ENCODE results near the gene C1QTNF12. TPM values are rescaled to one million over a fixed set of nuclear protein-coding genes. Genes with fewer than 3 reads are reported as not detected.

Gene C1QTNF12
- total and polyA plus RNA-seq, 2 of the 8 experiments (the other 6 are each of a cell fraction or from before 2014, with no cell fraction given), result 2.1 to 3.7 TPM

- POLR2A ChIA-PET (ENCODE audit: partially characterized antibody), result interaction anchor here (1.2 to 2.3 kb wide), 5 partner anchors 17 to 123 kb away, joined by 3 to 9 read pairs (median 7); partner anchors contain the start of gene UBE2J2
- CTCF ChIA-PET (ENCODE audit: partially characterized antibody), result interaction anchor here (0.6 to 3.4 kb wide), 25 partner anchors 9 to 310 kb away, joined by 3 to 38 read pairs (median 7); partner anchors contain the start of gene SCNN1D
- no peak overlapping the region for H3K27ac ChIP-seq (ENCODE audit: low read depth, low read length)
- TF ChIP-seq TAF7 (optimal IDR thresholded peaks at IDR 0.05; ENCODE audit: borderline replicate concordance, low read depth, low read length), result no peak
- TF ChIP-seq BACH1 (IDR thresholded peaks at IDR 0.05; ENCODE audit: low read length), result peak; percentile 81
- TF ChIP-seq MAFK (IDR thresholded peaks at IDR 0.05; ENCODE audit: low read depth, low read length), result no peak
- no peak for TF ChIP-seq SAP30 (IDR thresholded peaks at IDR 0.05; ENCODE audit: insufficient read depth, insufficient replicate concordance, low read length)
- TF ChIP-seq CBX5 (IDR thresholded peaks at IDR 0.05; ENCODE audit: low read depth, low read length), result no peak
- TF ChIP-seq KDM5A (IDR thresholded peaks at IDR 0.05; ENCODE audit: low read length), result no peak
- TF ChIP-seq SP1 (IDR thresholded peaks at IDR 0.05; ENCODE audit: low read depth, low read length), result no peak
- TF ChIP-seq EZH2 (IDR thresholded peaks at IDR 0.05; ENCODE audit: low read depth, low read length, severe bottlenecking), result no peak
- no peak for TF ChIP-seq PHF8 (conservative IDR thresholded peaks at IDR 0.05; ENCODE audit: low read depth, low read length)
- no peak for TF ChIP-seq POLR2AphosphoS5 (IDR thresholded peaks at IDR 0.05; ENCODE audit: low read depth, low read length)
- TF ChIP-seq SUZ12 (IDR thresholded peaks at IDR 0.05; ENCODE audit: low read length), result no peak
- no peak for TF ChIP-seq NRF1 (IDR thresholded peaks at IDR 0.05; ENCODE audit: low read depth, low read length)
- no peak for TF ChIP-seq CREB1 (IDR thresholded peaks at IDR 0.05)
- TF ChIP-seq YY1 (IDR thresholded peaks at IDR 0.05; ENCODE audit: low read depth, low read length), result peak; percentile 37; the same call in 1 of the 2 replicates
Observed at GRCh38 chr1:1290238-1290731, 43.8 kb upstream of the C1QTNF12 start.

More at GRCh38 chr1:1290238-1290731, 43.8 kb upstream of the C1QTNF12 start:
- Histone ChIP-seq H4K5ac (ENCODE audit: insufficient read length, low read depth, low read length) (no peak overlapping the region), H2BK20ac (ENCODE audit: low read length) (no peak overlapping the region), H2BK15ac (ENCODE audit: low read length) (no peak overlapping the region), H3K9me3 (ENCODE audit: insufficient read depth in 2 of 2, low read depth in 1 of 2, low read length in 1 of 2) (peaks cover 0 to 2% of the 10 kb centered on the region in 2 experiments; a peak in 1 of 4 replicates), H3K4me2 (ENCODE audit: insufficient read depth in 1 of 2, low read depth in 2 of 2, low read length in 2 of 2) (no peak overlapping the region), H3K4me1 (replicated peaks in 1 of 4; ENCODE audit: control insufficient read depth in 3 of 4, insufficient read depth in 4 of 4, low read length in 3 of 4) (peaks cover 0 to 8% (median 0%) of the 10 kb centered on the region in 4 experiments; a peak in 2 of 7 replicates), H3K4me3 (ENCODE audit: extremely low read depth in 1 of 4, insufficient read depth in 2 of 4, low read depth in 3 of 4, low read length in 4 of 4) (no peak overlapping the region), H3K79me1 (ENCODE audit: low read depth, low read length) (no peaks in the 10 kb centered on the region), H3K14ac (ENCODE audit: insufficient read length) (no peak overlapping the region), H2BK120ac (replicated peaks; ENCODE audit: low read depth, low read length) (no peak overlapping the region), H3K23ac (ENCODE audit: insufficient read length) (no peak overlapping the region), H3K18ac (ENCODE audit: extremely low read depth, low read length) (no peak overlapping the region), H4K20me1 (replicated peaks in 1 of 2; ENCODE audit: control insufficient read depth in 1 of 2, insufficient read depth in 2 of 2, low read length in 2 of 2) (peaks cover 2 to 3% of the 10 kb centered on the region in 2 experiments), H3K9ac (replicated peaks in 1 of 4; ENCODE audit: extremely low read depth in 1 of 4, low read depth in 3 of 4, low read length in 3 of 4) (no peak overlapping the region), H3K27me3 (replicated peaks in 1 of 4; ENCODE audit: control insufficient read depth in 3 of 4, extremely low read depth in 1 of 4, insufficient read depth in 3 of 4, low read length in 3 of 4) (peaks cover 0 to 3% (median 0%) of the 10 kb centered on the region in 4 experiments; a peak in 1 of 7 replicates), H3K56ac (replicated peaks; ENCODE audit: insufficient read length, low read depth, low read length) (no peak overlapping the region), H3K23me2 (ENCODE audit: low read depth, low read length) (no peaks in the 10 kb centered on the region), H2BK5ac (ENCODE audit: low read depth, low read length) (no peak overlapping the region), H3K36me3 (ENCODE audit: control insufficient read depth in 2 of 4, insufficient read depth in 4 of 4, low read length in 3 of 4) (0 out of 8 replicates have a peak, but pooled peaks cover 0 to 3% (median 0%) of the 10 kb centered on the region in 4 experiments), H2AK5ac (ENCODE audit: low read depth, low read length) (no peak overlapping the region), H3K79me2 (ENCODE audit: control insufficient read depth in 1 of 2, insufficient read depth in 2 of 2, low read length in 2 of 2) (no peaks in the 10 kb centered on the region), H4K8ac (ENCODE audit: extremely low read depth, insufficient read depth, low read length) (no peak overlapping the region), H2AFZ (ENCODE audit: low read length) (no peak overlapping the region), H3K4ac (replicated peaks; ENCODE audit: insufficient read length, low read depth, low read length) (no peak overlapping the region), H4K91ac (replicated peaks; ENCODE audit: insufficient read length, low read length) (no peak overlapping the region), H2BK12ac (ENCODE audit: low read depth, low read length) (peak overlapping the region; percentile 39; the same call in 1 of the 2 replicates)
- 64% methylated on average over 14 of the region's 15 CpGs; no CpG with 5 or more reads in 1 of the 2 experiments for WGBS, 2 experiments (ENCODE audit: extremely low coverage in 1 of 2, insufficient coverage in 1 of 2, insufficient read length in 1 of 2, insufficient replicate concordance in 2 of 2, low coverage in 1 of 2, low lambda C conversion rate in 2 of 2, missing lambda C conversion rate in 1 of 2)
- DNase-seq (ENCODE audit: low read depth in 1 of 2, low spot score in 2 of 2), result peak in 1 of 2 experiments; percentile 92
- no peak for FAIRE-seq
